Activated CD4-positive, alpha-beta T cell treated with anti-CD3 and anti-CD28 coated beads, Interleukin-2, Interleukin-6, amounts not matched to agents 100 ng/mL and 50 ng/mL, durations not matched to agents 16 hours and 8 hours (primary cell): ENCODE data around the gene MEN1.
"Not testable (repeated sequence)": the region's sequence is repeated elsewhere in the genome, so short reads cannot be mapped to it uniquely, and the experiment has no call there.

Experiments used
- DNase-seq: peaks from one replicate; pipeline ENCODE4 v3.0.0-alpha.2; 2020

The MEN1 gene

GRCh38 chr11:64810271-64810890 is at the start of gene MEN1:
Gene MEN1 (minus strand): TSS chr11:64810551. CDS start chr11:64810109, 442 bp downstream.
- peak; percentile 92 for DNase-seq

DNA sequence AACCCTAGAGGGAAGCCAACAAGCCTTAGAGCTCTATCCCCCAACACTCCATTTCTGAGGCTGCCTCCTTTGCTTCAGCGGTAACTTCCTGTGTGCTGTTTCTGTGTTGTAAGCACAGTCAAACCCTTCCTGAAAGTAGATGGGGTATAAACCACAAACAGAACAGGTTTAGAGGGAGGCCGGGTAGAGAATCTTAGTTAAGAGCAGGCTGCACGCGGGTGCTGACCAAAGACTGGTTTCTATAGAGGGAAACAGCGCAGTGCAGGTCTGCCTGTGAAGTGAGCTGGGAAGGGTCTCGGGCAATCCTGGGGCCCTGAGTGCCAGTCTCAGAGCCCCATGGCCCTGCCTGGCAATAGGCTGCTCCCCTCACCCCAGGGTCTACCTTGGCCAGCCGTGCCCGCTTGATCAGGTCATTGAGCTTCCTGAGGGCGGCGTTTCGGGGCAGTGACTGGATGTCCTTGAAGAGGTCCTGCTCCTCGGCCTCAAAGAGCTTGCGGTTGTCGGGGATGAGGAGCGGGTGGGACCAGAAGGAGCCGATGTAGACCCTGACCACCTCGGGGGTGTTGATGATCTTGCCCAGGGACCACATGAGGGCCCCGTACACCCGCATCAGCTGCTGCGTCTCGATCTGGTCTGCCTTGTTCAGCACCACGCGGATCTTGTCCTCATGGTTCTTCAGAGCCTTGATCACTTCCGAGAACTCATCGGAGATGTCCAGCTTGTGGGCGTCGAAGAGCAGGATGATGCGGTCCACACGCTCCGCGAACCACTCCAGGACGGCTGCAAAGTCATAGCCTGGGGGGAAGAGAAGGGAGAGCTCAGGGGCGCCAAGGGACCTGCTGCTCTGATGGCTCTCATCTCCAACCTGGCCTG is 49.4 kb upstream of the MEN1 start:
- DNase-seq = peak; percentile 94

DNA sequence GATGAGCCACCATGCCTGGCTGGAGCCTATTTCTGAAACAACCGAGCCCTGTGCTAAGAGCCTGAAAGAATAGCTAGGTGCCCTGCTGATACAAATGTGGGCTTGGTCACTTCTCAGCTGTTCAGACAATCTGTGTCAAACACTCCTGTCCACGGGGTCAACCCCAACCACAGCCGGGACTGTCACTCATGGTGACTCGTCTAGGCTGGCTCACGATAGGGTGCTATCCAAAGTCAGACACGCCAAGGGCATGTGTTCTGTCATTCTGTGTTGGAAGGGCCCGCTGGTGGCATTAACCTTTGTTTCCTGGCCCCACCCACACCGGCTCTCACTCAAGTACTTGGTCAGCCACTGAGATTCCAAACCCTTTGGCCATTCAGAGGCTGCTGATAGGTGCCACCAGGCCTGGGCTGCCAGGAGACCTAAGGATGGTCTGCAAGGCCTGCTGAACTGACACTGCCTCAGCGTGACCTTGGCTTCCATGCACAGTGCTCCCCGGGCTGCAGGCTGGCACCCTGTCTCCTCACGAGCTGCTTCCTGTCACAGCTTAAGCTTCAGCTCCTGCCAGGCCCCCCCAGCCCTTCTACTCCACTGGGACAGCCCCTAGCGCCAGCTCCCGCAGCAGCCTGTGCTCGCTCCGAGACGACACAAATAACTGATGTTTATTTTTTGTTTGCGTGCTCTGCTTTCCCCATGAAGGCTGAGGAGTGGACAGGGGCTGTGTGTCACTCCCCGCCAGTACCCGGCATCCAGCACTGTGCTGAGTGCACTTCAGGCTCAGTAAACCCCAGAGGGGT is 48.3 kb upstream of the MEN1 start:
- DNase-seq = peak; percentile 82

DNA sequence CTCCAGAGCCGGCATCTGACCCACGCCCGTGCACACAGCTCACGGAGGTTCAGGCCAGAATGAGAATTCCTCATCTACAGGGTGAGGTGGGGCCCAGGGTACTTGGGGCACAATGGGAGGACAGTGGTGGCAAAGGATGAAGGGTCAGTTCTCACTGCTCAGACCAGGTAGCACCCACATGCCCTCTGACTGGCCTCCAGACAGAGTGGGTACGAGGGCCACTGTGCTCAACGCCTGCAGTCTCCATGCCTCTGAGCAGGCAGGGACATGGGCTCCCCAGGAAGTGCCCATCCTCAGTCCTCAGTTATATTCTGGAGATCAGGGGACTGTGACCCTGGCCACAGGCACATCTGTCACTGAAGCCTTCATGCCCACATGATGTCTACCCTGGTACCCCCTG is 47.1 kb upstream of the MEN1 start:
- DNase-seq = no peak

DNA sequence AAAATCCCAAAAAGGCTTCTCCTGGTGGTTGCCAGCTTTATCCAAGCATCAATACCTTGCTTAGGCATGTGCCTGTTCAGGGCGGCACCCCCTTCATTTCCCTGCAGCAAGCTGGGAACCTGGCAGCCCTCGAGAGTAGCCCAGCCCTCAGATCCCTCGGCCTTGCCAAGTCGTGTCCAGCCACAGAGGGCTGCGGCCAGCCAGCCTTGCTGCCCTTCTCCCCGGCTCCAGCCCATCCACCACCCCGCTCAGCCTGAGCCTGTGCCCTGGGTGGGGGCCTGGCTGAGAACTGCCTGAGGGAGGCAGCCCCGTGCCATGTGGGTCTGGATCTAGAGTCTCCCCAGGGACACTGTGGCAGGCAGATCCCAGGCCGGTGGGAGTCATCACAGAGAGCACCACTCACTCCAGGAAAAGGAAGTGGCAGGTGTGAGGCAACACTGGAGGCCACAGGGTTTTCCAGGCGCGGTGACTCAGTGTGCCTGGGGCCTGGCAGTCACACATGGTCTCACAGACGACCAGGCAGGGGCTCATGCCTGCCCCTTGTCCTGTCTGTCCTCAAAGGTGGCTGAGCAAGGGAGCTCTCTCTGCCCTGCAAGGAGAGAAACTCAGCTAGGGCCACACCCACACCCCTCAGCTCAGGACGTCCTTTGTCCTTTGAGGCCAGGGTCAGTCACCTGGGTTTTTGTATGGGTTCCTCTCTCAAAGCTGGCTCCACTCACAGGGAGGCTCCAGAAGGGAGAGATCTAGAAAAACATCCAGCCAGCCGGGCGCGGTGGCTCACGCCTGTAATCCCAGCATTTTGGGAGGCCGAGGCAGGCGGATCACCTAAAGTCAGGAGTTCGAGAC is 46.3 kb upstream of the MEN1 start:
- DNase-seq = peak; percentile 85

GRCh38 chr11:64855596-64856304 is 45.4 kb upstream of the MEN1 start:
- DNase-seq = no peak

- DNase-seq = peak; percentile 56
Observed at GRCh38 chr11:64854534-64855502, 44.5 kb upstream of the MEN1 start.

DNA sequence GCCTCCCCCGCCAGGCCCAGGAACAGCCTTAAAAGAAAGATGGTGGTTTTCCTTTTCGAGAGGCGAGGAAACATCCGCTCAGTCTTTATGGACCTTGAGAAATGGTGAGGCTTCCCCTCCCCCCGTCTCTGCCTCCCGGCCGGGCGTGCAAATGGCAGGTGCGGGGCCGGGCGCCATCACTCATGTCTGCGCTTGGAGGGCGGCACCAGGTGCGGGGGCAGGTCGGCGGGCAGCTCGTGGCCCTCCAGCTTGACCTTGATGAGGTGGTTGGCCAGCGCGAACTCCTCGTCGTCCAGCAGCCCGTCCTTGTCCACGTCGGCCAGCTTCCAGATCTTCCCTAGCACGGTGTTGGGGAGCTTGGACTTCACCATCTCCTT is 43.8 kb upstream of the MEN1 start:
- no peak for DNase-seq

DNA sequence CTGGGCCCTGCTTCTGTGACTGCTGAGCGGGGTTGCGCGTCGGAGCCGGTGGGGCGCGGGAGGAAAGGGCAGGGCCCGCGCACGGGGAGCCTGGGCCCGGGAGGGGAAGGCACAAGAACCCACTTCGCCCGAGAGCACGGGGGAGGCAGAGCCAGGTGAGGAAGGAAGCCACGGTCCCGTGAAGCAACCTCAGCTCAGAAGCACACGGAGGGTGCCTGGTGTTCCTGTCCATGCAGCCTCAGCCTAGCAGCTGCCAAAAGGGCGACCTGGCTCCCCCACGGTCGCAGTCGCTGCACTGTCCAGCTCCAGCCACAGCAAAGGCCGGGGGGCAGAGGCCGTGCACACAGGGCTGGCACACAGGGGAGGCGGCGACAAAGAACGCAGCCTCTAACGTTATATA is 43.4 kb upstream of the MEN1 start:
- DNase-seq = no peak

GRCh38 chr11:64852804-64853509 is 42.6 kb upstream of the MEN1 start:
- DNase-seq = no peak

DNA sequence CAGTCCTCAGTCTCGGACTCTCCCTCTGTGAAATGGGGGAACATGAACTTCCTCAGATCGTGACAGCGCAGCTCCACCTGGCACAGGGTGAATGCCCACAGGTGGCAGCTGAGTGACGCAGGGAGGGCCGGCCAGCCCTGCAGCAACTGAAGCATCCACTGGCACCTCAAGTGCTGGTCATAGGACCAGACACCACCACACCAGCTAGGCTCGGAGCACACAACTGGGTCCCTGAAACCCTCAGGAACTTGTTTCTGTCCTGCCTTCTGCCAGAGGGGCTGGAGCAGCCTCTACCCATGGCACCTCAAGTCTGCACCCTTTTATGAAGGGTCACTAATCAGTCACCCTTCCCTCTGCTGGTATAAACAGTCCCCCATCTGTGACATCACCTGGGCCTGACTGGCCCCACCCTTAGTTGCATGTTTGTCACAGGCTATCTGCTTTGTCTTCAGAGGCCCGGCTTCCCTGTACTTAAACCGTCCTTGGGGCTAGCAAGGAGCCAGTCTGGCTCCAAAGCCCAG is 41.5 kb upstream of the MEN1 start:
- DNase-seq = no peak

GRCh38 chr11:64850979-64851567 is 40.7 kb upstream of the MEN1 start:
- DNase-seq = peak; percentile 63

DNA sequence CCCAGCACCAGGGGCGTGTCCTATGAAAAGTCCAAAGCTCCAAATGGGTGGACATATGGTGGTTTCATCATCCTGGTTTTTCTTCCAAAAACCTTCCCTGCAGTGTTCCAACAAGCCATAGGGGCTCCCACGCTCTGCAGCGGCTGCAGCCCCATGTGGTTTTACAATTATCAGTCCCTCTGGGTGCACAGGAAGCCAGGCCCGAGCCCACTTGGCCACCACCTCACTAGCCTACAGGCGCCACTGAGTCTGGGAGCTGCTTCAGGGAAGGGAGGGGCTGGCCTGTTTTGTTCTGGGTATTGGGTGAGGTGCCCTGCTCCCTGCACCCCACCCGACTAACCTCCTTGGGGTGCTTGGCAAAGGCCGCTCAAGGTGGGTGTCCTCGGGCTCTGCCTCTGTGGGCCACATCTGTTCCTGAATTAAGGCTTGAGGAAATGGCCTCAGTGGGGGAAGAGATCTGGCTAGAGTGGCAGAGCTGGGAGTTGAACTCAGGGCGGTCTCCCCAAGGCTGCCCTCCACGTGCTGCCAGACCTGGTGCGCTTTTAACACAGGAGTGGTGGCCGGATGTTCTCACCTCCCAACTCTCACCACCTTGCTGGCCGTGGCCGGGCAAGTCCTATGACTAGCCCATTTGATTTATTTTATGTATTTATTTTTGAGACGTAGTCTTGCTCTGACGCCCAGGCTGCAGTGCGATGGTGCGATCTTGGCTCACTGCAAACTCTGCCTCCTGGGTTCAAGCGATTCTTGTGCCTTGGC is 39.4 kb upstream of the MEN1 start:
- DNase-seq = no peak

DNA sequence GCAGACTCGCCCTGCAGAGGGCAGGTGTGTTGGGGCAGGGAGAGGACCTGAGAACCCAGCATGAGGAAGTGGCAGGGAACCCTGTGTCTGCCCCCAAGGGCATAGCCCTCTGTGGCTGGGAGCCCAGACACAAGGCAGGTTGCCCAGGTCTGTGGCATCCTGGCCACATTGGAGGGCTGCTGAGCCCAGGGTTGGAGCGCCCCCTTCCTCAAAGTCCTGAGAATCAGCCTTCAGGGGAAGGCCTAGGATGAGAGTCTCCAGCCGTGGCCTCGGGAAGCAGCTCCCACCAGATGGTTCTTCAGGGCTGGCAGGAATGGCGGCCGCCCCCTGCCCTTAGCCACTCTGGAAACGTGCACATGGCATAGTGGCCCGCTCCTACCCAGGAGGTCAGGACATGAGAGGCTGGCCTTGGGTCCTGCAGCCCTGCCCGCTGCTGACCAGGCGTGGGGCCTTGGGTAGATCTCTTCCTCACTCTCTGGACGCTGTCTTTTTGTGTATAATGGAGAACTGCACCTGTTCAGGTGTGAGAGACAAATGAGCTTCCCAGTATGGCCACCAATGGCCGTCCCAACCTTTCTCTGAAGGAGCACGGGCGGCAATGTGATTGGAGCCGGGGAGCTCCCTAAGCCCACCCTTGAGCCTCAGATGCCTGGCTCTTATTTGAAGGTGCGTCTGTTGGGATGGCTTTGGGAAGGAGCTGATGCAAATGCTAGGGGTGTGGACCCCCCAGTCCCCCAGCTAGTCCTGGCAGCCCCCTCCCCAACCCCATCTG is 38.7 kb upstream of the MEN1 start:
- DNase-seq = no peak

DNA sequence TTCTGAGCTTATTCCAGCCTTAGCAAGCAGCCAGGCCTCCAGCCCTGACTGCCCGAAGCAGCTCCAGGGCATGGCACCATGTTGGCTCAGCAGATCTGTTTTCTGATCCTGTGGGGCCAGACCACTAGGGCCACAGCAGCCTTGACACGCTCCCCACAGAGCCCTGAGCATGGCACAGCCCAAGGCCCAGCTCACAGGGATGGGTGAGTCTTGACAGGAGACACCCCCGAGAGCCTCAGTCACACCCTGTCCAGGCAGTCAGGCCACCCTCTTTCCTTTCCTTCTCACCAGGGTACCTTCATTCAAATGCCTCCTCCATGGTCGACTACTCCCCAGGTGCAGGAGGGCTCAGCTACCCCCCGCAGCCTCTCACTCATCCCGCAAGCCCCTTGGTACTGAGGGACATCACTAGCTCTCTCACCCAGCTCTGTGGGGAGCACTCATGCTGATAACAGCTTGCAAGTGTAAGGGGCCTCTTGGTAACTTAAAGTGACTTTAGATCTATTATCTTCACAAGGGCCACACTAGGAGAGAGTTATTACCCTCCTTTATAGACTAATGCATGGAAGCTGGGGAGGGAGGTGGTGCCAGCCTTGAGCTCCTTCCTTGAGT is 38.0 kb upstream of the MEN1 start:
- no peak for DNase-seq

- peak; percentile 96 for DNase-seq
Observed at GRCh38 chr11:64846998-64847666, 36.8 kb upstream of the MEN1 start.

DNA sequence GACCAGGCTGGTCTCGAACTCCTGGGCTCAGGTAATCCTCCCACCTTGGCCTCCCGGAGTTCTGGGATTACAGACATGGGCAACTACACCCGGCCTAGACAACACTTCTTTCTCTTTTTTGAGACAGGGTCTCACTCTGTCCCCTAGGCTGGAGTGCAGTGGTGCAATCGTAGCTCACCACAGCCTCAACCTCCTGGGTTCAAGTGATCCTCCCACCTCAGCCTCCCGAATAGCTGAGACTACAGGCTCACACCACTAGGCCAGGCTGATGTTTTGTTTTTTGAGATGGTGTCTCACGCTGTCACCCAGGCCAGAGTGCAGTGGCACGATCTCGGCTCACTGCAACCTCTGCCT is 35.4 kb upstream of the MEN1 start:
- DNase-seq = not testable (repeated sequence)
